Astrocyte of the spinal cord (primary cell): ENCODE results near the gene ATG7.
A peak's percentile ranks its signal among the peaks of the same experiment; 100 is the strongest.
"Not testable (repeated sequence)": the region's sequence is repeated elsewhere in the genome, so short reads cannot be mapped to it uniquely, and the experiment has no call there.

ENCODE experiments used
- DNase-seq: peaks from one replicate; pipeline ENCODE4 v3.0.0; 2011; ENCODE audit warnings: low read depth, low spot score
- H3K4me3 ChIP-seq: 2 replicates; pipeline ENCODE4 v1.5.1; 2011; ENCODE audit warnings: low read depth, mild to moderate bottlenecking, low read length, moderate library complexity
- in situ Hi-C: cut with HindIII; loops from 2 replicates; pipeline ENCODE4 v1.10.0; 2017; ENCODE audit warnings: low sequenced_read_pairs
- TF ChIP-seq, protein P1 (sequence below): IDR thresholded peaks from 2 replicates; pipeline ENCODE4 v1.5.1; 2012; ENCODE audit warnings: low read depth, mild to moderate bottlenecking, low read length, inconsistent platforms

The ATG7 gene

DNA sequence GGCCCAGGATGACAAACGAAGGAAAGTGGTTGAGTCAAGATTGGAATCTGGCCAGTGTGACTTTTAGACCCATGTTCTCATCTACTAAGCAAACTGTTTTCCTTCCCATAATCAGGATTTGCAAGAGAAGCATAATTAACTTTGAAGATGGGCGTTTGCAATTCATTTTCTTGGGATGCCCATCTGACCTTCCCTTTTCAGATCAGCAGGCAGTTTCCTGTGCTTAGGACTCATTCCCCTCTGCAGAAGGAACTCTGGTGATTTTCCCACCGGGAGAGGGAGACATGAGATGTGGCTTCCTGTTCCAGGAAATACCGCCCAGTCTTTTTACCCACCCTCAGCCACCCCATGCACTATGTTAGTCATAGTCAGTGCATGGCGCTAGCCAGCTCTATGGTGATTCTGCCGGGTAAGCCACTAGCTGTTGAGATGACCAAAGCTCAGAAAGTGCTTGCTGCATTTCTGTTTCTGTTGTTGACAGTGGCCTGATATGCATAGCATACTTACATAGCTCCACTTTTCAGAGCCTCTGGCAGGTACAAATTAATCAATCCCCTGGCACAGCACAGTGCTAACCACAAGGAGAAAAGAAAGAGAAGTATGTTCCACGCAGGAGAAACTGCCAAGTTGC lies 242.1 kb downstream of the ATG7 start:
- in situ Hi-C loops: no loop called here
- DNase-seq: peak; percentile 96
- no peak overlapping the region for H3K4me3 ChIP-seq
- TF ChIP-seq, protein P1, sequence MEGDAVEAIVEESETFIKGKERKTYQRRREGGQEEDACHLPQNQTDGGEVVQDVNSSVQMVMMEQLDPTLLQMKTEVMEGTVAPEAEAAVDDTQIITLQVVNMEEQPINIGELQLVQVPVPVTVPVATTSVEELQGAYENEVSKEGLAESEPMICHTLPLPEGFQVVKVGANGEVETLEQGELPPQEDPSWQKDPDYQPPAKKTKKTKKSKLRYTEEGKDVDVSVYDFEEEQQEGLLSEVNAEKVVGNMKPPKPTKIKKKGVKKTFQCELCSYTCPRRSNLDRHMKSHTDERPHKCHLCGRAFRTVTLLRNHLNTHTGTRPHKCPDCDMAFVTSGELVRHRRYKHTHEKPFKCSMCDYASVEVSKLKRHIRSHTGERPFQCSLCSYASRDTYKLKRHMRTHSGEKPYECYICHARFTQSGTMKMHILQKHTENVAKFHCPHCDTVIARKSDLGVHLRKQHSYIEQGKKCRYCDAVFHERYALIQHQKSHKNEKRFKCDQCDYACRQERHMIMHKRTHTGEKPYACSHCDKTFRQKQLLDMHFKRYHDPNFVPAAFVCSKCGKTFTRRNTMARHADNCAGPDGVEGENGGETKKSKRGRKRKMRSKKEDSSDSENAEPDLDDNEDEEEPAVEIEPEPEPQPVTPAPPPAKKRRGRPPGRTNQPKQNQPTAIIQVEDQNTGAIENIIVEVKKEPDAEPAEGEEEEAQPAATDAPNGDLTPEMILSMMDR: no peak

DNA sequence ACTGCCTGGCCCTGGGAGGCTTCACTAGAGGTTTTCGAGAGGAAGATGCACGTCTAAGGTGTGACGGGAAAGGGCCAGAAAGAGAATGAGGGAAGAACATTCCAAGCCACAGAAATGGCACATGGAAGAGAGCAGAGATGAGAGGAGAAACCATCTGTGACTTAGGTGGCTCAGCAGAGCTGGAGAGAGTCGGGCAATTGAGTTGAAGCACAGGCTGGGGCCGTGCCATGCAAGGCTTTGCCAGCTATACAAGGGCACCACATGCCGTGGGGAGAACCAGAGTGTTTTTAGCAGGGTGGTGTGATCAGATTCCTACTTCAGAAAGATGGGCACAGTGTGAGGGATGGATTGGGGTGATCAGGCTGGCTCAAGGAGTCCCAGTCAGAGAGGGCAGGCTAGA lies 245.4 kb downstream of the ATG7 start:
- H3K4me3 ChIP-seq: no peak overlapping the region
- in situ Hi-C loops: no loop called here
- TF ChIP-seq, protein P1: no peak
- DNase-seq: no peak

DNA sequence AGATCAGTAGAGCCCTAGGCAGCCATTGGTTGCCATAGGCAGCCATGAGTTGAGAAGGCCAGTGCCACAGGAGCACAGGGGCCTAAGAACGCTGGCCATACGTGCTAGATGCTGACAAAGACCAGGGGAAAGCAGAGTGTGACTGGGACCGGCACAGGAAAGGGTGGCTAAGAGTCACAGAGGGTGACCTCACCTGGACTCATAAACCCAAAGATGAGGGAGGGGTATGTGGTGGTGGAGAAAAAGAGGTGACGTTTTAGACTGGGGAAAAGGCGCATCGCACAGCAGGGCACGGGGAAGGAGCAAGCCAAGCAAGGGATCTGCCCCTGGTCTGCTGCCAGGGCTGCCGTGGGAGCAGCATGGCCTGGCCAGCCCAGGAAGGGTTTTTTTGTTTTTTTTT lies 249.0 kb downstream of the ATG7 start:
- H3K4me3 ChIP-seq: no peak overlapping the region
- in situ Hi-C loops: no loop called here
- TF ChIP-seq, protein P1: no peak
- DNase-seq: no peak

DNA sequence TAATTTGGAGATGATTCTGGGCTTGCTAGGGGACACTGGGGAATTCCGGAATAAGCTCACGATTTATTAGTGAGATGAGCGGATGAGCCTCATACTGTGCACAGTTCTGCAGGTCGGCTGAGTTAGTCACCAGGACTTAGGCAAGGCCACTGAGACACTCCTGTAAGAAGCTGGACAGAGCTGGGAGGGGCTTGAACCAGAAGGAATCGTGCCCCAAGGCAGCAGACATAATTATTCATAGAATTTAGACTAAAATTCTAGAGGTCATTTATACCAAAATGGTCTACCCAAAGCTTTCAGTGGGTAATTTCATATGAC lies 250.2 kb downstream of the ATG7 start:
- DNase-seq: peak; percentile 57
- in situ Hi-C loops: no loop called here
- TF ChIP-seq, protein P1: no peak
- H3K4me3 ChIP-seq: no peak overlapping the region

DNA sequence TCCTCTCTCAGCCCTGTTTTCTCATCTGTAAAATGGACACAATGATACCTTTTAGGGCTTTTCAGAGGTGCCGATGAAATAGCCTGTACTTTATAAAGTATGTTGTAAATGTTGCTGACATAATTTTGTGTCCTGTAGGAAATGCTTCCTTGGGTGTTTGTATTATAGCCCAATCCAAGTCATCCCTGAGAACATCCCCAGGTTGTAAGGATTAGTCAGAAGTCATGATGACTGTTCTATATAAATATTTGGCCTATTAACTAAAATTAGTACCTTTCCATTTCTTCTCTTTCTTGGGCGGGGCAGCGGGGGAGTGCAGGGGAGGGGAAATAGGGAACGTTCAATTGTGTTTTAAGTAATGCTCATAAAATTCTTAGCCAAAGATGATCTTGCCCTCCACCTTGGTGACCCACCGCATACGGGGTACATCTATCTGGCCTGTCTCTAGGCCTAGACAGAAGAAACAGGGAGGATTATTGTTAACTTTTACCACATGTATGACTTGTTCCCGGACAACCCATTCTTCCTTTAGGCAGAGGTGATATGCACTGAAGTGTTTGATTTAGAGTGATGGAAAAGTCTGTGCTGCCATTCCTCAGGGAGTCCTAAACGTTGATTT lies 250.9 kb downstream of the ATG7 start:
- TF ChIP-seq, protein P1: no peak
- no peak overlapping the region for H3K4me3 ChIP-seq
- DNase-seq: no peak
- in situ Hi-C loops: no loop called here

DNA sequence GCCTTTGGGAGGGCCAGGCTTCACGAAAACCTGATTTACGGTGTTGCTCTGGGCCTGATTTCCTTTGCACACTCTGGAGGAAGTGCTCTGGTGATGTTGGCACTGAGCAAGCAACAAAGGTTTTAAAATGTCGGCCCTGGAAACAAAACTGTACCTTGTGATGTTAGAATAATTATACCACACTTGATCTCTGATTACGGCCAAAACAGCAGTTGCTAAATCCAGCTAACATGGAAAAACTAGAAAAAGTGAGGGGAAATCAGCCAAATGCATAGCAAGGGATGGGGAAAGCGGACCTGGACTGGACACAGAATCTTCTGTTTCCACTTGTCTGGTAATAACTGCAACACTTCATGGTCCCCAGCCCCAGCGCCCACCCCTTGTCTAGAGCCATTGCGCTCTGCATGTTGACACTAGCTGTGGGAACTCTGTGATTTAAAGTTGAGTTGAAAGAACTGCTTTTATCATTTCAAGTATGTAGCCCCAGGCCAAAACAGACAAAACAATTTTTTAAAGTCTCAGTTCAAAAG lies 251.4 kb downstream of the ATG7 start:
- no peak for DNase-seq
- TF ChIP-seq, protein P1: no peak
- in situ Hi-C loops: no loop called here
- no peak overlapping the region for H3K4me3 ChIP-seq

DNA sequence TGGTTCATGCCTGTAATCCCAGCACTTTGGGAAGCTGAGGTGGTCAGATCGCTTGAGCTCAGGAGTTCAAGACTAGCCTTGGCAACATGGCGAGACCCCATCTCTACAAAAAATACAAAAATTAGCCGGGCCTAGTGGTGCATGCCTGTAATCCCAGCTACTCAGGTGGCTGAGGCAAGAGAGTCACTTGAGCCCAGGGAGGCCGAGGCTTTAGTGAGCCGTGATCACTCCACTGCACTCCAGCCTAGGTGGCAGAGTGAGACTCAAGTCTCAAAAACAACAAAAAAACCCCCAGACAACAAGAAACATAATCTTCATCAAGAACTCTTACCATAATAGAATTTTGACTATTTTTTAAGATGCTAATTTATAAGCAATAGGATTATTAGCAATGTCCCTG lies 253.9 kb downstream of the ATG7 start:
- DNase-seq, H3K4me3 ChIP-seq, in situ Hi-C loops: not testable (repeated sequence)
